OCI-LY1 (cell line): ENCODE results near the gene LAMA3.

Source experiments
- H2AFZ ChIP-seq: fragments of 200-600 bp; sonication (generic), shearing (Covaris generic); 2 replicates; pipeline ENCODE4 v1.6.0; 2014; ENCODE audit warnings: antibody characterized with exemption, mild to moderate bottlenecking, low read length
- H3F3A ChIP-seq: fragments of 200-600 bp; sonication (generic), shearing (Covaris generic); 2 replicates; pipeline ENCODE4 v1.6.0; 2014; ENCODE audit warnings: mild to moderate bottlenecking, antibody characterized with exemption, low read length, moderate library complexity; ENCODE audit not compliant: insufficient read depth
- H3K27ac ChIP-seq: fragments of 200-600 bp; sonication (generic); 2 replicates; pipeline ENCODE4 v1.5.1; 2014; ENCODE audit warnings: low read length, mixed run types, mild to moderate bottlenecking, low read depth; ENCODE audit not compliant: poor library complexity, severe bottlenecking
- H3K27me3 ChIP-seq: fragments of 200-600 bp; sonication (generic); 2 replicates; pipeline ENCODE4 v1.6.0; 2014; ENCODE audit warnings: antibody characterized with exemption, mild to moderate bottlenecking, low read length, moderate library complexity; ENCODE audit not compliant: insufficient read depth
- H3K36me3 ChIP-seq: fragments of 200-600 bp; sonication (generic); 2 replicates; pipeline ENCODE4 v1.6.1; 2014; ENCODE audit warnings: mild to moderate bottlenecking, antibody characterized with exemption, low read length, moderate library complexity, mixed read lengths; ENCODE audit not compliant: insufficient read depth
- H3K4me1 ChIP-seq: fragments of 200-600 bp; sonication (generic); 2 replicates; pipeline ENCODE4 v1.5.1; 2014; ENCODE audit warnings: mild to moderate bottlenecking, low read length, moderate library complexity; ENCODE audit not compliant: insufficient read depth, severe bottlenecking
- H3K4me2 ChIP-seq: fragments of 200-600 bp; sonication (generic), shearing (Covaris generic); 2 replicates; pipeline ENCODE4 v1.6.1; 2014; ENCODE audit warnings: low read length
- H3K4me3 ChIP-seq: fragments of 200-600 bp; sonication (generic); 2 replicates; pipeline ENCODE4 v1.5.1; 2014; ENCODE audit warnings: low read length, low read depth, mild to moderate bottlenecking, mixed read lengths; ENCODE audit not compliant: poor library complexity, severe bottlenecking
- H3K79me2 ChIP-seq: fragments of 200-600 bp; shearing (Covaris generic); 2 replicates; pipeline ENCODE4 v1.6.1; 2016; ENCODE audit warnings: mixed run types, low read length, mixed read lengths; ENCODE audit not compliant: insufficient read depth
- H3K9ac ChIP-seq: fragments of 200-600 bp; sonication (generic), shearing (Covaris generic); 2 replicates; pipeline ENCODE4 v1.6.1; 2014; ENCODE audit warnings: mild to moderate bottlenecking, low read length, mixed read lengths
- H3K9me2 ChIP-seq: fragments of 200-600 bp; sonication (generic), shearing (Covaris generic); 2 replicates; pipeline ENCODE4 v1.6.1; 2014; ENCODE audit warnings: low read depth, mild to moderate bottlenecking, low read length, mixed read lengths
- H3K9me3 ChIP-seq: fragments of 200-600 bp; shearing (Covaris generic); 2 replicates; pipeline ENCODE4 v1.6.1; 2014; ENCODE audit warnings: low read length, mixed read lengths
- H4K20me1 ChIP-seq: fragments of 200-600 bp; sonication (generic), shearing (Covaris generic); 2 replicates; pipeline ENCODE4 v1.6.0; 2016; ENCODE audit warnings: mild to moderate bottlenecking, low read length; ENCODE audit not compliant: insufficient read depth
- CTCF ChIP-seq: fragments of 200-600 bp; sonication (generic), shearing (Covaris generic); IDR thresholded peaks from 2 replicates; pipeline ENCODE4 v1.5.1; 2017; ENCODE audit warnings: mild to moderate bottlenecking, antibody characterized with exemption, low read length, moderate library complexity, mixed read lengths
- EZH2 ChIP-seq: fragments of 200-600 bp; sonication (generic), shearing (Covaris generic); IDR thresholded peaks from 2 replicates; pipeline ENCODE4 v1.8.0; 2017; ENCODE audit warnings: borderline replicate concordance, mixed run types, mild to moderate bottlenecking, antibody characterized with exemption, low read length, moderate library complexity, mixed read lengths

LAMA3 gene

GRCh38 chr18:23828426-23828825 is 139.2 kb downstream of the LAMA3 start:
- Histone ChIP-seq H3K4me2 (no peak overlapping the region), H3K36me3 (no peaks in the 10 kb centered on the region), H3K27ac (no peak overlapping the region), H2AFZ (no peak overlapping the region), H4K20me1 (no peaks in the 10 kb centered on the region), H3K4me1 (no peaks in the 10 kb centered on the region), H3K9me3 (no peaks in the 10 kb centered on the region), H3K9ac (no peak overlapping the region), H3K27me3 (no peaks in the 10 kb centered on the region; the same call in 1 of the 2 replicates), H3F3A (no peaks in the 10 kb centered on the region), H3K4me3 (no peak overlapping the region), H3K79me2 (no peaks in the 10 kb centered on the region), H3K9me2 (no peaks in the 10 kb centered on the region)
- TF ChIP-seq CTCF (no peak), EZH2 (no peak)

GRCh38 chr18:23832911-23833310 is 143.7 kb downstream of the LAMA3 start:
- no peak overlapping the region for H3K4me2 ChIP-seq
- H3K4me3 ChIP-seq, result no peak overlapping the region
- H3K79me2 ChIP-seq, result no peaks in the 10 kb centered on the region
- H3F3A ChIP-seq, result no peaks in the 10 kb centered on the region
- H3K27ac ChIP-seq, result no peak overlapping the region
- H3K27me3 ChIP-seq, result no peaks in the 10 kb centered on the region
- H3K9me3 ChIP-seq, result no peaks in the 10 kb centered on the region
- no peak overlapping the region for H2AFZ ChIP-seq
- no peaks in the 10 kb centered on the region for H3K9me2 ChIP-seq
- no peak overlapping the region for H3K9ac ChIP-seq
- no peaks in the 10 kb centered on the region for H3K4me1 ChIP-seq
- H4K20me1 ChIP-seq, result no peaks in the 10 kb centered on the region
- no peaks in the 10 kb centered on the region for H3K36me3 ChIP-seq
- TF ChIP-seq CTCF, result no peak
- TF ChIP-seq EZH2, result no peak

- Histone ChIP-seq H4K20me1 (no peaks in the 10 kb centered on the region), H3K27ac (no peak overlapping the region), H3K4me1 (no peaks in the 10 kb centered on the region), H3K27me3 (no peaks in the 10 kb centered on the region), H3K9me2 (no peaks in the 10 kb centered on the region), H2AFZ (no peak overlapping the region), H3K4me2 (no peak overlapping the region), H3K9me3 (no peaks in the 10 kb centered on the region), H3K9ac (no peak overlapping the region), H3F3A (no peaks in the 10 kb centered on the region), H3K4me3 (no peak overlapping the region), H3K79me2 (no peaks in the 10 kb centered on the region), H3K36me3 (no peaks in the 10 kb centered on the region)
- no peak for TF ChIP-seq CTCF
- no peak for TF ChIP-seq EZH2
Observed at GRCh38 chr18:23833714-23834113, 144.5 kb downstream of the LAMA3 start.
